ENCODE results near the gene MOCS2.

The MOCS2 gene

GRCh38 chr5:53092242-53092641, 17.3 kb downstream of the MOCS2 start:
- TF ChIP-seq, protein P1, sequence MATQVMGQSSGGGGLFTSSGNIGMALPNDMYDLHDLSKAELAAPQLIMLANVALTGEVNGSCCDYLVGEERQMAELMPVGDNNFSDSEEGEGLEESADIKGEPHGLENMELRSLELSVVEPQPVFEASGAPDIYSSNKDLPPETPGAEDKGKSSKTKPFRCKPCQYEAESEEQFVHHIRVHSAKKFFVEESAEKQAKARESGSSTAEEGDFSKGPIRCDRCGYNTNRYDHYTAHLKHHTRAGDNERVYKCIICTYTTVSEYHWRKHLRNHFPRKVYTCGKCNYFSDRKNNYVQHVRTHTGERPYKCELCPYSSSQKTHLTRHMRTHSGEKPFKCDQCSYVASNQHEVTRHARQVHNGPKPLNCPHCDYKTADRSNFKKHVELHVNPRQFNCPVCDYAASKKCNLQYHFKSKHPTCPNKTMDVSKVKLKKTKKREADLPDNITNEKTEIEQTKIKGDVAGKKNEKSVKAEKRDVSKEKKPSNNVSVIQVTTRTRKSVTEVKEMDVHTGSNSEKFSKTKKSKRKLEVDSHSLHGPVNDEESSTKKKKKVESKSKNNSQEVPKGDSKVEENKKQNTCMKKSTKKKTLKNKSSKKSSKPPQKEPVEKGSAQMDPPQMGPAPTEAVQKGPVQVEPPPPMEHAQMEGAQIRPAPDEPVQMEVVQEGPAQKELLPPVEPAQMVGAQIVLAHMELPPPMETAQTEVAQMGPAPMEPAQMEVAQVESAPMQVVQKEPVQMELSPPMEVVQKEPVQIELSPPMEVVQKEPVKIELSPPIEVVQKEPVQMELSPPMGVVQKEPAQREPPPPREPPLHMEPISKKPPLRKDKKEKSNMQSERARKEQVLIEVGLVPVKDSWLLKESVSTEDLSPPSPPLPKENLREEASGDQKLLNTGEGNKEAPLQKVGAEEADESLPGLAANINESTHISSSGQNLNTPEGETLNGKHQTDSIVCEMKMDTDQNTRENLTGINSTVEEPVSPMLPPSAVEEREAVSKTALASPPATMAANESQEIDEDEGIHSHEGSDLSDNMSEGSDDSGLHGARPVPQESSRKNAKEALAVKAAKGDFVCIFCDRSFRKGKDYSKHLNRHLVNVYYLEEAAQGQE (IDR thresholded peaks at IDR 0.05; ENCODE audit: insufficient replicate concordance, low read depth): no peak
- H3K27me3 ChIP-seq (ENCODE audit: insufficient read depth, poor library complexity, severe bottlenecking): no peaks in the 10 kb centered on the region
- H3K27ac ChIP-seq (replicated peaks): no peak overlapping the region
- DNase-seq (ENCODE audit: low read depth in 1 of 2, low spot score in 1 of 2): no peak
- no peak overlapping the region for H3K4me3 ChIP-seq (replicated peaks; ENCODE audit: insufficient read depth, low read length)

DNA sequence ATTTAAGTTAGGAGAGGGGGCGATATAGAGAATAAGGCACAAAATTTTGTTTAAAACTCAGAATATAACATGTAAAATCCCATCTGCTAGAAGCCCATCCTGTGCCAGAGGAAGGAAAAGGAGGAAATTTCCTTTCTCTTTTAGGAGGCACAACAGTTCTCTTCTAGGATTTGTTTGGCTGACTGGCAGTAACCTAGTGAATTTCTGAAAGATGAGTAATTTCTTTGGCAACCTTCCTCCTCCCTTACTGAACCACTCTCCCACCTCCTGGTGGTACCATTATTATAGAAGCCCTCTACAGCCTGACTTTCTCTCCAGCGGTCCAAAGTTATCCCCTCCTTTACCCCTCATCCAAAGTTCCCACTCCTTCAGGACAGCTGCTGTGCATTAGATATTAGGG, 18.3 kb downstream of the MOCS2 start:
- TF ChIP-seq CTCF (IDR thresholded peaks at IDR 0.05; ENCODE audit: insufficient read depth, low read length): no peak
- no peak for TF ChIP-seq GABPA (IDR thresholded peaks at IDR 0.05; ENCODE audit: low read depth)
- TF ChIP-seq SPI1 (IDR thresholded peaks at IDR 0.05; ENCODE audit: borderline replicate concordance, low read depth): no peak
- TF ChIP-seq, protein P1 (IDR thresholded peaks at IDR 0.05; ENCODE audit: insufficient replicate concordance, low read depth): no peak
- no peak for TF ChIP-seq POLR2AphosphoS5 (IDR thresholded peaks at IDR 0.05; ENCODE audit: low read depth)
- DNase-seq (ENCODE audit: low read depth in 1 of 2, low spot score in 1 of 2): no peak

DNA sequence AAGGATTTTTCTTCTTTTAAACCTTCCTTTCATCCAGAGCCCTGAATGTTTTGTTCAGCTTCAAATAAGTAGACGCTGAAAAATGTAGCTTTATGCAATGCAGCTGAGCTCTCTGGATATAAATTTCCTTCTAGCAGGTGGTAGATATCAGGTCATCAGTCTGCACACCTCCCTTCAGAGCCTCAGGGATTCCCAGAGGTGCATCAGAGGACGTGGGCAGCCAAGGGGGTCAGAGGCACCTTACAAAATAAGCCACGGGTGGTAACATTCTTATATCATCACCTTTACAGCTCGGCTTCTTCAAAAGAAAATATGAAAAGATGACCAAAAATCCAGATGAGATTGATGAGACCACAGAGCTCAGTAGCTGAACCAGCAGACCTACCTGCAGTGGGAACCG, 19.3 kb downstream of the MOCS2 start:
- Histone ChIP-seq H3K27me3 (ENCODE audit: insufficient read depth, poor library complexity, severe bottlenecking) (peaks cover 1% of the 10 kb centered on the region), H3K27ac (replicated peaks) (no peak overlapping the region)
- TF ChIP-seq POLR2AphosphoS5 (IDR thresholded peaks at IDR 0.05; ENCODE audit: low read depth) (no peak), SPI1 (IDR thresholded peaks at IDR 0.05; ENCODE audit: borderline replicate concordance, low read depth) (no peak), GABPA (IDR thresholded peaks at IDR 0.05; ENCODE audit: low read depth) (no peak), CTCF (IDR thresholded peaks at IDR 0.05; ENCODE audit: insufficient read depth, low read length) (no peak)
- TF ChIP-seq, protein P1 (IDR thresholded peaks at IDR 0.05; ENCODE audit: insufficient replicate concordance, low read depth): no peak

More for the DNA sequence above, 18.3 kb downstream of the MOCS2 start:
- no peak overlapping the region for H3K4me3 ChIP-seq (replicated peaks; ENCODE audit: insufficient read depth, low read length)
- H3K27me3 ChIP-seq (ENCODE audit: insufficient read depth, poor library complexity, severe bottlenecking): no peaks in the 10 kb centered on the region
- H3K27ac ChIP-seq (replicated peaks): no peak overlapping the region

More for the DNA sequence above, 19.3 kb downstream of the MOCS2 start:
- H3K4me3 ChIP-seq (replicated peaks; ENCODE audit: insufficient read depth, low read length): no peak overlapping the region
- no peak for DNase-seq (ENCODE audit: low read depth in 1 of 2, low spot score in 1 of 2)
